GM06990 (cell line): Measurements from ENCODE around the gene CPLX1.

Source experiments
- DNase-seq: peaks from one replicate; pipeline ENCODE4 v3.0.0-alpha.2; 2011; ENCODE audit not compliant: insufficient read length; ENCODE audit errors: extremely low read depth
- H3K27me3 ChIP-seq: replicated peaks from 2 replicates; pipeline ENCODE4 v1.6.0; 2011; ENCODE audit warnings: low read length; ENCODE audit not compliant: control insufficient read depth, insufficient read depth
- H3K36me3 ChIP-seq: 2 replicates; pipeline ENCODE4 v1.5.1; 2011; ENCODE audit warnings: low read length; ENCODE audit not compliant: control insufficient read depth, insufficient read depth
- H3K4me3 ChIP-seq: replicated peaks from 2 replicates; pipeline ENCODE4 v1.5.1; 2011; ENCODE audit warnings: low read depth, mild to moderate bottlenecking, control low read depth, low read length
- TF ChIP-seq, protein P1 (sequence below): IDR thresholded peaks from 2 replicates; pipeline ENCODE4 v1.5.1; 2011; ENCODE audit warnings: low read length, control low read depth, mild to moderate bottlenecking, inconsistent platforms; ENCODE audit not compliant: insufficient read depth, poor library complexity, severe bottlenecking

The CPLX1 gene

GRCh38 chr4:835148-836002 is 9.4 kb upstream of the CPLX1 start:
- TF ChIP-seq, protein P1, sequence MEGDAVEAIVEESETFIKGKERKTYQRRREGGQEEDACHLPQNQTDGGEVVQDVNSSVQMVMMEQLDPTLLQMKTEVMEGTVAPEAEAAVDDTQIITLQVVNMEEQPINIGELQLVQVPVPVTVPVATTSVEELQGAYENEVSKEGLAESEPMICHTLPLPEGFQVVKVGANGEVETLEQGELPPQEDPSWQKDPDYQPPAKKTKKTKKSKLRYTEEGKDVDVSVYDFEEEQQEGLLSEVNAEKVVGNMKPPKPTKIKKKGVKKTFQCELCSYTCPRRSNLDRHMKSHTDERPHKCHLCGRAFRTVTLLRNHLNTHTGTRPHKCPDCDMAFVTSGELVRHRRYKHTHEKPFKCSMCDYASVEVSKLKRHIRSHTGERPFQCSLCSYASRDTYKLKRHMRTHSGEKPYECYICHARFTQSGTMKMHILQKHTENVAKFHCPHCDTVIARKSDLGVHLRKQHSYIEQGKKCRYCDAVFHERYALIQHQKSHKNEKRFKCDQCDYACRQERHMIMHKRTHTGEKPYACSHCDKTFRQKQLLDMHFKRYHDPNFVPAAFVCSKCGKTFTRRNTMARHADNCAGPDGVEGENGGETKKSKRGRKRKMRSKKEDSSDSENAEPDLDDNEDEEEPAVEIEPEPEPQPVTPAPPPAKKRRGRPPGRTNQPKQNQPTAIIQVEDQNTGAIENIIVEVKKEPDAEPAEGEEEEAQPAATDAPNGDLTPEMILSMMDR = no peak
- Histone ChIP-seq H3K4me3 (no peak overlapping the region), H3K27me3 (no peaks in the 10 kb centered on the region), H3K36me3 (no peaks in the 10 kb centered on the region)
- no peak for DNase-seq

DNA sequence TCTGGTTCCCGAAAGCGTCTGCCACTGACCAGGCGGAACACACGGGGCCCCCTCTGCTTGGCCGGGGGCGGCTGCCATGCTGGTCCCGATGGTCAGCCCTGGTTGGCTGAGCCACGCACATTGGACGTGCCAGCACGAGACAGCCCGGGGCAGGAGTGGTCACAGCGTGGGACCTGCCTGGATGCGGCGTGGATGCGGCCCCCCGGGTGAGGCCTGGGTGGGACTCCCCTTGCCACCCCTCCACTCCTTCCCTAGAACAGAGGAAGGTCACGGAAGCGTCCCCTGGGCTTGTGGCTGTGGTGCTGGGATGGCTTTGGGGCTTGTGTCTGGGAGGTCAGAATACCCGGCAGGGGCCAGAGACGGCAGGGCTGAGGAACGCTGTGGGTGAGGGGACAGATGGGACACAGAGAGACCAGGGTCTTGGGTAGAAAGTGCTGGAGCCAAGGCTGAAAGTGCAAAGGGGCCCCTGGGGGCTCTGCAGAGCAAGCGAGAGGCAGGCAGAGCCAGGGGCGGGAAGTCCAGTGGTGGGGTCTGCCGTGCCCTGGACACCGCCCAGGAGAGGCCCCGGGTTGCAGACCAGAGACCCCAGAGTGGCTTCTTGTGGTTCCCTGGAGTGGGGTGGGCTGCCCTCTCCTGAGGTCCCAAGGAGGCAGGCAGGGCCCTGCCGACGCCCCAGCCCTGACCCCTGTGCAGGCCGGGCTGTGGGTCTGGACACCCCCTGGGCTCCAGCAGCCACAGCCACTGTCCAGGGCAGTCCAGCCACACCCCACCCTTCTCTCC is 8.6 kb upstream of the CPLX1 start:
- TF ChIP-seq, protein P1 = no peak
- H3K4me3 ChIP-seq = no peak overlapping the region
- no peak for DNase-seq
- no peaks in the 10 kb centered on the region for H3K36me3 ChIP-seq
- no peaks in the 10 kb centered on the region for H3K27me3 ChIP-seq

GRCh38 chr4:833731-834367 is 7.9 kb upstream of the CPLX1 start:
- TF ChIP-seq, protein P1 = no peak
- Histone ChIP-seq H3K4me3 (no peak overlapping the region), H3K27me3 (no peaks in the 10 kb centered on the region; the same call in 1 of the 2 replicates), H3K36me3 (no peaks in the 10 kb centered on the region)
- peak; percentile 6 for DNase-seq

GRCh38 chr4:833156-833555 is 7.2 kb upstream of the CPLX1 start:
- TF ChIP-seq, protein P1 = no peak
- DNase-seq = no peak
- Histone ChIP-seq H3K4me3 (no peak overlapping the region), H3K36me3 (no peaks in the 10 kb centered on the region), H3K27me3 (no peaks in the 10 kb centered on the region; the same call in 1 of the 2 replicates)

GRCh38 chr4:832536-832935 is 6.6 kb upstream of the CPLX1 start:
- Histone ChIP-seq H3K4me3 (no peak overlapping the region), H3K27me3 (no peaks in the 10 kb centered on the region; the same call in 1 of the 2 replicates), H3K36me3 (no peaks in the 10 kb centered on the region)
- TF ChIP-seq, protein P1 = no peak
- DNase-seq = no peak
